Keratinocyte (primary cell): ENCODE results near the gene B3GALT4.
"Not testable (repeated sequence)": the region's sequence is repeated elsewhere in the genome, so short reads cannot be mapped to it uniquely, and the experiment has no call there.

Source experiments
- CTCF ChIP-seq, 3 experiments: IDR thresholded peaks in 1 of 3; conservative IDR thresholded peaks in 1 of 3; optimal IDR thresholded peaks in 1 of 3; 2 replicates in 2 of 3; 3 replicates in 1 of 3; pipeline versions ENCODE3 to v1.5.1; 2011; ENCODE audit warnings: low read length in 3 of 3, mild to moderate bottlenecking in 3 of 3, moderate library complexity in 2 of 3, control low read depth in 1 of 3, inconsistent platforms in 1 of 3; ENCODE audit not compliant: insufficient read depth in 2 of 3; ENCODE audit errors: extremely low read depth in 1 of 3
- EZH2 ChIP-seq: IDR thresholded peaks from one replicate; pipeline ENCODE4 v1.6.1; 2012; ENCODE audit warnings: inconsistent platforms, mild to moderate bottlenecking, low read length, moderate library complexity

DNA sequence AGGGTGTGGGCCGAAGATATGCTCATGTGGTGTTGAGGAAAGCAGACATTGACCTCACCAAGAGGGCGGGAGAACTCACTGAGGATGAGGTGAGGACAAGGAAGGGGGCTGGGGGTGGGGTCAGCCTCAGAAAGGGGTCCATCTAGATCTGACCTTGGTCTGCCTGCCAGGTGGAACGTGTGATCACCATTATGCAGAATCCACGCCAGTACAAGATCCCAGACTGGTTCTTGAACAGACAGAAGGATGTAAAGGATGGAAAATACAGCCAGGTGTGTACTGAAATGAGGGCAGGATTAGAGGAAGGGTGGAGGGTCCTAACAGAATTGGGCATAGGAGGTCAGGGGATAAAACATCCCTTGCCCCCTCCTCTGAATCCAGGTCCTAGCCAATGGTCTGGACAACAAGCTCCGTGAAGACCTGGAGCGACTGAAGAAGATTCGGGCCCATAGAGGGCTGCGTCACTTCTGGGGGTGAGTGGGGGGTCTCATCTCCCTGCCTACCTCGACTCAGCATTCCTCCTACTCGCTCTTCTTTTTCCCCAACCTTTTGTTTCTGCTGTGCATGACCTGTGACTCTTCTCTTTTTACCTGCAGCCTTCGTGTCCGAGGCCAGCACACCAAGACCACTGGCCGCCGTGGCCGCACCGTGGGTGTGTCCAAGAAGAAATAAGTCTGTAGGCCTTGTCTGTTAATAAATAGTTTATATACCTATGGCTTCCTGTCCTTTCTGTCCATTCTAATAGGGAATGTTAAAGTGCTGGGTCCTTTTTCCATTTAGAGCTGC is 935 bp upstream of the B3GALT4 start:
- TF ChIP-seq EZH2; CTCF (optimal IDR thresholded peaks at IDR 0.05 in 1 of 3, IDR thresholded peaks at IDR 0.05 in 1 of 3, conservative IDR thresholded peaks at IDR 0.05 in 1 of 3; ENCODE audit: extremely low read depth in 1 of 3, insufficient read depth in 2 of 3, low read length in 3 of 3): not testable (repeated sequence)
